K562 (cell line): Measurements from ENCODE around the gene TRAPPC12.

Experiments
- SNRNP70 ChIP-seq: fragments of 200-400 bp; formaldehyde crosslinking; optimal IDR thresholded peaks from 2 replicates; pipeline ENCODE3; 2017; ENCODE audit warnings: low read depth, low read length
- STAG1 ChIP-seq: sonication (generic); formaldehyde crosslinking; IDR thresholded peaks from 2 replicates; pipeline ENCODE4 v1.5.0; 2020; ENCODE audit warnings: missing genetic modification reagents, borderline replicate concordance

- TF ChIP-seq SNRNP70, result no peak
- TF ChIP-seq STAG1, result no peak
Observed at GRCh38 chr2:3413697-3414096, 34.2 kb downstream of the TRAPPC12 start.
